Kidney (tissue), 14 donors: ENCODE results near the gene RHOG. TPM values are rescaled to one million over a fixed set of nuclear protein-coding genes. Genes with fewer than 3 reads are reported as not detected.

Experiments
- DNase-seq, 5 donors: peaks; one replicate each; pipeline ENCODE4 v3.0.0-alpha.2; 2013 to 2020
- FAIRE-seq: peaks from 2 replicates; lab custom pipeline; 2012; peaks lifted over from hg19 to GRCh38; lab: Jason Lieb, UNC
- H3K27ac ChIP-seq, 2 donors: one replicate each; pipeline ENCODE4 v1.7.0; 2013; ENCODE audit warnings: low read depth in 2 of 2, low read length in 2 of 2, inconsistent platforms in 1 of 2
- H3K27me3 ChIP-seq: one replicate; pipeline ENCODE4 v1.7.1; 2013; ENCODE audit warnings: low read length, inconsistent platforms; ENCODE audit not compliant: control insufficient read depth, insufficient read depth
- H3K36me3 ChIP-seq, 3 donors: one replicate each; pipeline versions ENCODE4 v1.7.0 to v1.7.1; 2013; ENCODE audit warnings: low read length in 3 of 3, control low read depth in 1 of 3, inconsistent platforms in 1 of 3; ENCODE audit not compliant: insufficient read depth in 3 of 3, control insufficient read depth in 2 of 3
- H3K4me1 ChIP-seq, 3 donors: one replicate each; pipeline versions ENCODE4 v1.7.0 to v1.7.1; 2013; ENCODE audit warnings: low read length in 3 of 3, inconsistent platforms in 1 of 3, low read depth in 1 of 3; ENCODE audit not compliant: control insufficient read depth in 2 of 3, insufficient read depth in 2 of 3
- H3K4me3 ChIP-seq, 3 donors: one replicate each; pipeline versions ENCODE4 v1.7.0 to v1.8.1; 2013; ENCODE audit warnings: low read length in 3 of 3, control low read depth in 1 of 3, inconsistent platforms in 1 of 3
- H3K9ac ChIP-seq, 3 donors: one replicate each; pipeline versions ENCODE4 v1.7.0 to v1.7.1; 2013; ENCODE audit warnings: low read length in 3 of 3, control low read depth in 1 of 3, inconsistent platforms in 1 of 3
- H3K9me3 ChIP-seq, 3 donors: one replicate each; pipeline versions ENCODE4 v1.7.0 to v1.7.1; 2013; ENCODE audit warnings: low read length in 3 of 3, control low read depth in 1 of 3, inconsistent platforms in 1 of 3; ENCODE audit not compliant: control insufficient read depth in 2 of 3, insufficient read depth in 1 of 3
- intact Hi-C: fragments of 100-400 bp; cut with DNase I; formaldehyde crosslinking; loops from one replicate; pipeline ENCODE4 v1.11.1; 2022
- polyA plus RNA-seq: library from polyadenylated mRNA; stranded (reverse); fragments of 350-450 nt; fragmentation: Illumina TruSeq; extraction: RNeasy Lipid Tissue Mini Kit (QIAGEN cat#74804); gene quantifications from one replicate; pipeline ENCODE4 v1.2.3, GENCODE V29; 2014; ENCODE audit warnings: low read depth, low replicate concordance; ENCODE audit not compliant: insufficient read depth
- total RNA-seq: library from RNA; stranded (reverse); fragmentation: NEBNext Ultra II Directional; extraction: Animal tissue kit (Norgen Biotek cat#: 25700); gene quantifications from one replicate; pipeline ENCODE4 v1.2.1, GENCODE V29; 2021
- TF ChIP-seq, protein P1 (sequence below): IDR thresholded peaks from 3 replicates; pipeline ENCODE4 v1.5.1; 2012; ENCODE audit warnings: mild to moderate bottlenecking, moderate library complexity, borderline replicate concordance; ENCODE audit not compliant: insufficient read depth; ENCODE audit errors: extremely low read depth
- donor health status: control.
- donor health status: control.
- donor health status: control.
- donor health status: control.
- donor health status: control.
- donor health status: DM: yes; HTN: yes; CAD: no.
- donor health status: Normal renal cell carcinoma (clear cell type).

RHOG gene
- total and polyA plus RNA-seq, 2 donors from 2014 or later = 43.1 to 56.0 TPM

DNA sequence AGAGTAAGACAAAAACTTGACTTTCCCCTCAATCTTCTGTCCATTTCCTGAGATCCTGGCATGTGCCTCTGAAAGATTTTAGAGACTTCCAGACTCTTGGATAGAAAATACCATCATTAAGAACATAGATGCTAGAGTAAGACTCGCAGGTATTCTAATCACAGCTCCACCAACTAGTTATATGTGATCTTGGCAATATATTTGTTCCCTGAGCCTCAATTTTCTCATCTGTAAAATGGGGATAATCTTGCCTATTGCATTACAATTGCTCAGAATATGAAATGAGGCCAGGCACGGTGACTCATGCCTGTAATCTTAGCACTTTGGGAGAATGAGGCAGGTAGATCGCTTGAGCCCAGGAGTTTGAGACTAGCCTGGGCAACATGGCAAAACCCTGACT, 10.7 kb downstream of the RHOG start:
- H3K9ac ChIP-seq = no peak overlapping the region
- FAIRE-seq (no peak), DNase-seq (no peak)
- no peak overlapping the region for H3K4me3 ChIP-seq
- peaks cover 0 to 9% (median 0%) of the 10 kb centered on the region in 3 donors for H3K4me1 ChIP-seq
- TF ChIP-seq, protein P1, sequence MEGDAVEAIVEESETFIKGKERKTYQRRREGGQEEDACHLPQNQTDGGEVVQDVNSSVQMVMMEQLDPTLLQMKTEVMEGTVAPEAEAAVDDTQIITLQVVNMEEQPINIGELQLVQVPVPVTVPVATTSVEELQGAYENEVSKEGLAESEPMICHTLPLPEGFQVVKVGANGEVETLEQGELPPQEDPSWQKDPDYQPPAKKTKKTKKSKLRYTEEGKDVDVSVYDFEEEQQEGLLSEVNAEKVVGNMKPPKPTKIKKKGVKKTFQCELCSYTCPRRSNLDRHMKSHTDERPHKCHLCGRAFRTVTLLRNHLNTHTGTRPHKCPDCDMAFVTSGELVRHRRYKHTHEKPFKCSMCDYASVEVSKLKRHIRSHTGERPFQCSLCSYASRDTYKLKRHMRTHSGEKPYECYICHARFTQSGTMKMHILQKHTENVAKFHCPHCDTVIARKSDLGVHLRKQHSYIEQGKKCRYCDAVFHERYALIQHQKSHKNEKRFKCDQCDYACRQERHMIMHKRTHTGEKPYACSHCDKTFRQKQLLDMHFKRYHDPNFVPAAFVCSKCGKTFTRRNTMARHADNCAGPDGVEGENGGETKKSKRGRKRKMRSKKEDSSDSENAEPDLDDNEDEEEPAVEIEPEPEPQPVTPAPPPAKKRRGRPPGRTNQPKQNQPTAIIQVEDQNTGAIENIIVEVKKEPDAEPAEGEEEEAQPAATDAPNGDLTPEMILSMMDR = no peak
- intact Hi-C loops = no loop called here
- no peak overlapping the region for H3K27ac ChIP-seq
- peaks cover 0 to 6% (median 5%) of the 10 kb centered on the region in 3 donors for H3K36me3 ChIP-seq
- H3K9me3 ChIP-seq = no peaks in the 10 kb centered on the region
- H3K27me3 ChIP-seq = no peaks in the 10 kb centered on the region

DNA sequence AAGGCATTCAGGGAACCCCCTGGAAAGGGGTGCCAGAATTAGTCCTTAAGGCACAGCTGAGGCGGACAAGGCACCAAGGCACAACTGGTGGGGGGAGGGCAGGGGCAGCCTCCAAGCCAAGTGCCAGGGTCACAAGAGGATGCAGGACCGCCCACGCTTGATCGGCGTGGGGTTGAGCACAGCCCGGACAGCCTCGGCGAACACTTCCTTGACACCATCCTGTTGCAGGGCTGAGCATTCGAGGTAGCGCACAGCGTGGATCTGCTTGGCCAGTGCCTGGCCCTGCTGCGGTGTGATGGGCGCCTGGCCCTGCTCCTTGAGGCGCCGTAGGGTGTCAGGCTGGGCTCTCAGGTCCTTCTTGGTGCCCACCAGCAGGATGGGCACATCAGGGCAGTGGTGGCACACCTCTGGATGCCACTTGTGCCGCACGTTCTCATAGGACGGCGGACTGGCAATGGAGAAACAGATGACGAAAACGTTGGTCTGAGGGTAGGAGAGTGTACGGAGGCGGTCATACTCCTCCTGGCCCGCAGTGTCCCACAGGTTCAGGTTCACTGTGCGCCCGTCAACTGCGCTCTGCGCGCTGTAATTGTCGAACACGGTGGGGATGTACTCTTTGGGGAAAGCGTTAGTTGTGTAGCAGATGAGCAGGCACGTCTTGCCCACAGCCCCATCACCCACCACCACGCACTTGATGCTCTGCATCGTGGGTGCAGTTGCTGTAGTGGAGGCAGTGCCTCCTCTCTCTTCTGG, 13.1 kb downstream of the RHOG start:
- H3K27ac ChIP-seq = no peak overlapping the region
- no peak overlapping the region for H3K9ac ChIP-seq
- H3K36me3 ChIP-seq = peaks cover 0 to 6% (median 5%) of the 10 kb centered on the region in 3 donors
- no peak for FAIRE-seq
- no peaks in the 10 kb centered on the region for H3K27me3 ChIP-seq
- H3K4me3 ChIP-seq = no peak overlapping the region
- peaks cover 0 to 2% (median 0%) of the 10 kb centered on the region in 3 donors for H3K4me1 ChIP-seq
- intact Hi-C loops = no loop called here
- DNase-seq = no peak
- no peaks in the 10 kb centered on the region for H3K9me3 ChIP-seq
- TF ChIP-seq, protein P1 = no peak

DNA sequence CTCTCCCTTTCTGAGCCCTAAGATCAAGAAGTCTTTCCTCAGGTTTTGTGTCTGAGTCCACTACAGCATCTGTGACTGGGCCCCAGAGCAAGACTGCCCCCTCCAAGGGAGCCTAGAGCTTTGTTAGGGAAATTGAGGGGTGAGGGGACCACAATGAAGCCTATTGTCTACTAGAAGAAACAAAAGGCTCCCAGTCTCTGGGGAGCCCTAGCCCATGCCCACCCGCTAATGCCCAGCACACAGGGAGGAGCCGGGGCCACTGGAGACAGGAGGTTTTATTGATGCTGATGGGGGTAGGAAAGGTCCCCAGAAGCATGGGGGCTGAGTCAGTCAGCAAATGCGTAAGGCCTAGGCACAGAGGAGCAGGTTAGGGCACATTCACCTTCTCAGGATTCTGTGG, 14.0 kb downstream of the RHOG start:
- intact Hi-C loops = no loop called here

More for the DNA sequence above, 14.0 kb downstream of the RHOG start:
- no peak for FAIRE-seq
- H3K9ac ChIP-seq = no peak overlapping the region
- H3K27me3 ChIP-seq = no peaks in the 10 kb centered on the region
- H3K36me3 ChIP-seq = peaks cover 0 to 6% (median 5%) of the 10 kb centered on the region in 3 donors
- H3K9me3 ChIP-seq = no peaks in the 10 kb centered on the region
- H3K27ac ChIP-seq = no peak overlapping the region
- TF ChIP-seq, protein P1 = no peak
- H3K4me1 ChIP-seq = no peaks in the 10 kb centered on the region
- H3K4me3 ChIP-seq = no peak overlapping the region
- DNase-seq = no peak
